Measurements from ENCODE around the gene COL23A1. TPM values are rescaled to one million over a fixed set of nuclear protein-coding genes. Genes with fewer than 3 reads are reported as not detected.
A peak's percentile ranks its signal among the peaks of the same experiment; 100 is the strongest.
"Not testable (repeated sequence)": the region's sequence is repeated elsewhere in the genome, so short reads cannot be mapped to it uniquely, and the experiment has no call there.

Gene COL23A1
- total RNA-seq, 1 donor from 2014 or later, result not detected

GRCh38 chr5:178612299-178612698 is 22.1 kb upstream of the COL23A1 start:
- no peak overlapping the region for H3K4me3 Mint-ChIP-seq (ENCODE audit: low read depth)
- intact Hi-C loops (cut with micrococcal nuclease), result no loop called here
- H3K36me3 Mint-ChIP-seq (ENCODE audit: low read depth), result peaks cover 78% of the 10 kb centered on the region
- H3K27me3 Mint-ChIP-seq (ENCODE audit: low read depth), result no peaks in the 10 kb centered on the region
- no peak overlapping the region for H3K27ac Mint-ChIP-seq
- peaks cover 4% of the 10 kb centered on the region for H3K9me3 Mint-ChIP-seq
- DNase-seq (ENCODE audit: low spot score), result no peak
- peaks cover 9% of the 10 kb centered on the region for H3K4me1 Mint-ChIP-seq (ENCODE audit: low read depth)

- H3K36me3 Mint-ChIP-seq (ENCODE audit: low read depth), result peaks cover 77% of the 10 kb centered on the region
- H3K27me3 Mint-ChIP-seq (ENCODE audit: low read depth), result no peaks in the 10 kb centered on the region
- H3K4me1 Mint-ChIP-seq (ENCODE audit: low read depth), result peaks cover 5% of the 10 kb centered on the region
- no peak for DNase-seq (ENCODE audit: low spot score)
- H3K9me3 Mint-ChIP-seq, result peaks cover 4% of the 10 kb centered on the region
- H3K27ac Mint-ChIP-seq, result no peak overlapping the region
- no peak overlapping the region for H3K4me3 Mint-ChIP-seq (ENCODE audit: low read depth)
- intact Hi-C loops (cut with micrococcal nuclease), result no loop called here
These were observed 16.1 kb upstream of the COL23A1 start for GRCh38 chr5:178606269-178606668.

- Mint-ChIP-seq H3K4me3 (ENCODE audit: low read depth) (no peak overlapping the region), H3K36me3 (ENCODE audit: low read depth) (peaks cover 77% of the 10 kb centered on the region), H3K27me3 (ENCODE audit: low read depth) (no peaks in the 10 kb centered on the region), H3K4me1 (ENCODE audit: low read depth) (peaks cover 3% of the 10 kb centered on the region), H3K27ac (no peak overlapping the region), H3K9me3 (peaks cover 4% of the 10 kb centered on the region)
- no peak for DNase-seq (ENCODE audit: low spot score)
- intact Hi-C loops (cut with micrococcal nuclease), result no loop called here
These were observed 15.6 kb upstream of the COL23A1 start for GRCh38 chr5:178605788-178606187.

- intact Hi-C loops (cut with micrococcal nuclease), result no loop called here
- Mint-ChIP-seq H3K36me3 (ENCODE audit: low read depth) (peaks cover 81% of the 10 kb centered on the region), H3K27ac (no peak overlapping the region), H3K4me3 (ENCODE audit: low read depth) (no peak overlapping the region), H3K27me3 (ENCODE audit: low read depth) (no peaks in the 10 kb centered on the region), H3K9me3 (peaks cover 8% of the 10 kb centered on the region), H3K4me1 (ENCODE audit: low read depth) (no peaks in the 10 kb centered on the region)
- no peak for DNase-seq (ENCODE audit: low spot score)
These were observed 12.6 kb upstream of the COL23A1 start for GRCh38 chr5:178602752-178603151.

GRCh38 chr5:178595750-178596149 is 5.6 kb upstream of the COL23A1 start:
- DNase-seq (ENCODE audit: low spot score), result no peak
- Mint-ChIP-seq H3K4me3 (ENCODE audit: low read depth) (no peak overlapping the region), H3K36me3 (ENCODE audit: low read depth) (peaks cover 58% of the 10 kb centered on the region), H3K9me3 (peaks cover 32% of the 10 kb centered on the region), H3K27ac (no peak overlapping the region), H3K4me1 (ENCODE audit: low read depth) (peaks cover 3% of the 10 kb centered on the region), H3K27me3 (ENCODE audit: low read depth) (peaks cover 13% of the 10 kb centered on the region)
- intact Hi-C loops (cut with micrococcal nuclease), result no loop called here

GRCh38 chr5:178595150-178595549 is 5.0 kb upstream of the COL23A1 start:
- DNase-seq (ENCODE audit: low spot score), result no peak
- H3K4me1 Mint-ChIP-seq (ENCODE audit: low read depth), result peaks cover 4% of the 10 kb centered on the region
- no peak overlapping the region for H3K27ac Mint-ChIP-seq
- H3K4me3 Mint-ChIP-seq (ENCODE audit: low read depth), result no peak overlapping the region
- peaks cover 54% of the 10 kb centered on the region for H3K36me3 Mint-ChIP-seq (ENCODE audit: low read depth)
- intact Hi-C loops (cut with micrococcal nuclease), result no loop called here
- H3K27me3 Mint-ChIP-seq (ENCODE audit: low read depth), result peaks cover 16% of the 10 kb centered on the region
- peaks cover 32% of the 10 kb centered on the region for H3K9me3 Mint-ChIP-seq

- Mint-ChIP-seq H3K4me3 (ENCODE audit: low read depth) (peak overlapping the region; percentile 66), H3K4me1 (ENCODE audit: low read depth) (peaks cover 4% of the 10 kb centered on the region), H3K27ac (no peak overlapping the region), H3K27me3 (ENCODE audit: low read depth) (peaks cover 43% of the 10 kb centered on the region), H3K9me3 (peaks cover 22% of the 10 kb centered on the region), H3K36me3 (ENCODE audit: low read depth) (peaks cover 20% of the 10 kb centered on the region)
- no peak for DNase-seq (ENCODE audit: low spot score)
- intact Hi-C loops (cut with micrococcal nuclease), result no loop called here
These were observed 781 bp upstream of the COL23A1 start for GRCh38 chr5:178590924-178591423.

GRCh38 chr5:178589180-178590140 is 733 bp downstream of the COL23A1 start:
- Mint-ChIP-seq H3K4me3 (ENCODE audit: low read depth) (peak overlapping the region; percentile 15), H3K27ac (no peak overlapping the region), H3K27me3 (ENCODE audit: low read depth) (peaks cover 43% of the 10 kb centered on the region), H3K36me3 (ENCODE audit: low read depth) (peaks cover 7% of the 10 kb centered on the region), H3K4me1 (ENCODE audit: low read depth) (peaks cover 4% of the 10 kb centered on the region), H3K9me3 (peaks cover 7% of the 10 kb centered on the region)
- no peak for DNase-seq (ENCODE audit: low spot score)
- intact Hi-C loops (cut with micrococcal nuclease), result no loop called here

GRCh38 chr5:178588769-178589168 is 1.4 kb downstream of the COL23A1 start:
- peak overlapping the region; percentile 15 for H3K4me3 Mint-ChIP-seq (ENCODE audit: low read depth)
- peaks cover 4% of the 10 kb centered on the region for H3K4me1 Mint-ChIP-seq (ENCODE audit: low read depth)
- intact Hi-C loops (cut with micrococcal nuclease), result no loop called here
- DNase-seq (ENCODE audit: low spot score), result no peak
- no peaks in the 10 kb centered on the region for H3K36me3 Mint-ChIP-seq (ENCODE audit: low read depth)
- peaks cover 43% of the 10 kb centered on the region for H3K27me3 Mint-ChIP-seq (ENCODE audit: low read depth)
- H3K9me3 Mint-ChIP-seq, result peaks cover under 1% of the 10 kb centered on the region
- H3K27ac Mint-ChIP-seq, result no peak overlapping the region

- H3K36me3 Mint-ChIP-seq (ENCODE audit: low read depth), result no peaks in the 10 kb centered on the region
- no peak overlapping the region for H3K4me3 Mint-ChIP-seq (ENCODE audit: low read depth)
- H3K9me3 Mint-ChIP-seq, result no peaks in the 10 kb centered on the region
- H3K27me3 Mint-ChIP-seq (ENCODE audit: low read depth), result peaks cover 43% of the 10 kb centered on the region
- H3K27ac Mint-ChIP-seq, result no peak overlapping the region
- no peak for DNase-seq (ENCODE audit: low spot score)
- H3K4me1 Mint-ChIP-seq (ENCODE audit: low read depth), result peaks cover 4% of the 10 kb centered on the region
- intact Hi-C loops (cut with micrococcal nuclease), result no loop called here
These were observed 2.2 kb downstream of the COL23A1 start for GRCh38 chr5:178587763-178588611.

- H3K4me3 Mint-ChIP-seq (ENCODE audit: low read depth), result no peak overlapping the region
- peaks cover 4% of the 10 kb centered on the region for H3K4me1 Mint-ChIP-seq (ENCODE audit: low read depth)
- intact Hi-C loops (cut with micrococcal nuclease), result no loop called here
- no peaks in the 10 kb centered on the region for H3K9me3 Mint-ChIP-seq
- peaks cover 36% of the 10 kb centered on the region for H3K27me3 Mint-ChIP-seq (ENCODE audit: low read depth)
- H3K27ac Mint-ChIP-seq, result no peak overlapping the region
- DNase-seq (ENCODE audit: low spot score), result no peak
- H3K36me3 Mint-ChIP-seq (ENCODE audit: low read depth), result no peaks in the 10 kb centered on the region
These were observed 3.8 kb downstream of the COL23A1 start for GRCh38 chr5:178586396-178586795.

- intact Hi-C loops (cut with micrococcal nuclease); H3K9me3 Mint-ChIP-seq; H3K4me3 Mint-ChIP-seq (ENCODE audit: low read depth); H3K36me3 Mint-ChIP-seq (ENCODE audit: low read depth); H3K4me1 Mint-ChIP-seq (ENCODE audit: low read depth); H3K27ac Mint-ChIP-seq: not testable (repeated sequence)
- H3K27me3 Mint-ChIP-seq (ENCODE audit: low read depth), result peaks cover 27% of the 10 kb centered on the region
- DNase-seq (ENCODE audit: low spot score), result peak; percentile 12
These were observed 4.8 kb downstream of the COL23A1 start for GRCh38 chr5:178585421-178585820.
